ENCODE data around the gene PYM1.
"Not testable (repeated sequence)": the region's sequence is repeated elsewhere in the genome, so short reads cannot be mapped to it uniquely, and the experiment has no call there.

PYM1 gene

DNA sequence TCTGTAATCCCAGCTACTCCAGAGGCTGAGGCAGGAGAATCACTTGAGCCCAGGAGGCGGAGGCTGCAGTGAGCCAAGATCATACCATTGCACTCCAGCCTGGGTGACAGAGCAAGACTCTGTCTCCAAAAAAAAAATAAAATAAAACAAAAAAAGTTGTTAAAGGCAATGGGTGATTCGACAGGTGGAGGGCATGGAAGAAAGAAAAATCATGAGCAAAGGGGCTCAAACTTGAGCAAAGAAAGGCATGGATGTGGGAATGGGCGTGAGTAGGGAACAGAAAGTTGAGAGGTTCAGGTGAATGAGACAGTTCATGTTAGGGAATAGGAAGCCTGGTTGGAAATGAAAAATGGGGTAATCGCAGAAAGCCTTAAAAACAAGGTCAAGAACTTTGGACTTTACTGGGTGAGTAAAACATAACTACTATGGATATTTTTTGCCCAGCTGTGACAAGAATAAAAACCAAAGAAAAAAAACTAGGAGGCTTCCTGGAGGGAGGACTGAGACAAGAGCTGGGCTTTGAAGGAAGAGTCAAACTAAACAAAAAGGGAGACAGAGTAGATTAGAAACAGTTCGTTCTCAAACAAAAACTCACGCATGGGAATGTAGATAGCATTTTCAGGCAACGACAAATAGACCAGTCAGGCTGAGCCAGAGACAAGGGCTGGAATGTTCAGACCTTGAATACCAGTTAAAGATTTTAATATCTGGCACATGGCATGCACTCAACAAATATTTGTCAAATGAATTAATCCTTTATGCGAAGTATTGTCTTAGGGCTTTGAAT, 18.8 kb downstream of the PYM1 start:
- DNase-seq = no peak

DNA sequence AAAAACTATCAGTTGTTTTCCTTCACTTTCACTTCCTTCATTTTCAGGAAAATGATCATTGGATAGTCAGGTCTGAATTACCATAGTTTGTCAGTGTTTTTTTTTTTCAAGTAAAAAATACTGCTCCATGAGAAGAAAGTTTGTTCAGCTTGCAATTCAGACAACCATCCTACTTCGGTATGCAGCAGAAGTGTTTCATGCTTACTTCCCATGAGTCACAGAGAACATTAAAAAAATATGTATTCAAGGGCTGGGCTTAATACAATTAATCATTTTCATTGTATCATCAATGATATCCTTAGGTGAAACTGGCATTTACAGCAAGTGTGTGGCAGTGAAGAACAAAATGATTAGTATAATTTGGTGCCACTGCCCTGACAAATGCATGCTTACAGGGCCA, 21.6 kb downstream of the PYM1 start:
- no peak for DNase-seq

DNA sequence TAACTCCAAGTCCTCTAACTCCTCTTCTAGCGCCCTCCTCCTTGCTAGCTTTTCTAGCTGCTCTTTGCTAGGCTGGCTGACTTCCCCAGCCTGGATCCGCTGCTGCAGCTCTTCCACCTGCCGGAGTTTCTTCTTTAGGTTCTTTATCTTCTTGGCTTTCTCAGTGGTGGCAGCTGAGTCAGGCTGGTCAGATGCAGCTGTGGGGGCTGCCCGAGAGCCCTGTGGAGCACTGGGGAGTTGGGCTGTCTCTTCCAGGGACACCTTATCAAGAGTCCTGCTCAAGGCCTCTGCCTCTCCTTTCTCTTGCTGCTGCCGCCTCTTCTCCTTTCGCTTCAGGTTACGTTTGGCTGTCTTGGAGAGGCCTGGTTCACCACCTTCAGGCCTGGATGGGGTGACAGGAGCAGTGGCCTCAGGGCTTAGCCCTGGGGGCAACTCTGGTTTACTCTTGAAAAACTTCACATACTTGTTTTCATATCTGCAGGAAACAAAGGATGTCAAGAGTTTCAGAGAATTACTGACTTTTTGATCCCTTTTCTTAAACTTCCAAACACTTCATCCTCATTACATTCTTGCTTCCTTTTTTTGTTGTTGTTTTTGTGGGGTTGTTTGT, 25.7 kb downstream of the PYM1 start:
- no peak for DNase-seq

DNA sequence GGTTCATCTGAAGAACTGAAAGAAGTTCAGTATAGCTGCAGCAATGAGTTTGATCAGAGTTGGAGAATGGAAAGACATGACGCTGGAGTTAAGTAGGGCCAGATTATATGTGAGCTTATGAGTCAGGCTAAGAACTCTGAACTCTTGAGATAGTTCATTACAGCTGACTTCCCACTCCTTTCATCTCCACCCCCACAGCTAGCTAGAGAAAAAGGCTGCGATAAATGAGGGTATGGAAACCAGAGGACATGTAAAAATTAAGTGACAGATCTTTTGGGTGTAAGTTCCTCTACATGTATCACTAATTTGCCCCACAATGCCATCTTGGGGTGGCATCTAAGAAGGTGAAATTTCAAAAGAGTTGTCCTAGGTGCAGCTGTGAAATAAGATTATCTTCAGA, 28.6 kb downstream of the PYM1 start:
- no peak for DNase-seq

DNA sequence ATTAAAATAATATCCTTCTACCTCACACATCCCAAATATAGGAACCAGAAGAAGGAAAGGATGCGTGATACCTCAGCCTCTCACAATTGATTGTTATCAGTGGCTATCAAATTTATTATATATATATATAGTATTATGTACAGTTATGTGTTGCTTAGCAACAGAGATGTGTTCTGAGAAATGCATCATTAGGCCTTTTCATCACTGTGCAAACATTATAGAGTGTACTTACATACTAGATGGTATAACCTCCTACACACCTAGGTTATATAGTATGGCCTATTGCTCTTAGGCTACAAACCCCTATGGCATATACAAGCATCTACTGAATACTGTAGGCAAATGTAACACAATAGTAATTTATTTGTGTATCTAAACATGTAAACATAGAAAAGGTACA, 34.0 kb downstream of the PYM1 start:
- no peak for DNase-seq

DNA sequence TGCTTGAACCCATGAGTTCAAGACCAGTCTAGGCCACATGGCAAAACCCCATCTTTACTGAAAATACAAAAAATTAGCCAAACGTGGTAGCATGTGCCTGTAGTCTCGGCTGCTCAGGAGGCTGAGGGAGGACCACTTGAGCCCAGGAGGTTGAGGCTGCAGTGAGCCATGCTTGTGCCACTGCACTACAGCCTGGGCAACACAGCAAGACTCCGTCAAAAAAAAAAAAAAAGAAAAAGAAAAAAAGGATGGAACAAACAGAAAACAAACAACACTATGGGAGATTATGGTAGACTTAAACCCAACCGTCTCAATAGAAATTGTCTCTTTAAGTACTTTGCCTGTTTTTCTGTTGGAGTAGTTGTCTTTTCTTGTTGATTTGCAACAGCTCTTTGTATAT, 36.4 kb downstream of the PYM1 start:
- no peak for DNase-seq

DNA sequence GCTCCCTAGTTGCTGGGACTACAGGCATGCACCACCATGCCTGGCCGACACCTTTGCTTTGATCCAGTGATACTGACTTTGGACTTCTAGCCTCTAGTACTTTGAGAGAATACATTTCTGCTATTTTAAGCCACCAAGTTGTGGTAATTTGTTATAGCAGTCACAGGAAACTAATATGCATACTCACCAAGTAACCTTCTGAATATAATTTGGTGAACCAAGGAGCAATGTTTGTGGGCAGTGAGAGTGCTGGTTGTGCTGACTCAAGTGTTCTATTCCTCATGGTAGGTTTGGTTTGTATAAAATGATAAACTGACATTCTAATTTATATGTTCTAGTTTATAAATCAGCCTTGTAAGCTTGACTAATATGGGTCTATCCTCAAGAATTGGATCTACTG, 42.6 kb downstream of the PYM1 start:
- no peak for DNase-seq

DNA sequence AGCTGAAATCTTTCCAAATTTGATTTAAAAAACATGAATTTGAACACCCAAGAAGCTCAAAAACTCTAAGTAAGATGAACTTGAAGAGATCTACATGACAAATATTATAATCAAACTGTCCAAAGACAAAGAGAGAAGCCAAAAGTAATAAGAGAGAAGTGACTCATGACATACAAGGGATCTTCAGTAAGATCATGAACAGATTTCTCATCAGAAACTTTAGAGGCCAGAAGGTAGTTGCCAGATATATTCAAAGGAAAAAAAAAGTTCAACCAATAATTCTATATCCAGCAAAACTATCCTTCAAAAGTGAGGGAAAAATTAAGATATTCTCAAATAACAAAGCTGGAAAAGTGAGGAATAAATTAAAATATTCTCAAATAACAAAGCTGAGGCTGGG, 49.9 kb downstream of the PYM1 start:
- DNase-seq = no peak

DNA sequence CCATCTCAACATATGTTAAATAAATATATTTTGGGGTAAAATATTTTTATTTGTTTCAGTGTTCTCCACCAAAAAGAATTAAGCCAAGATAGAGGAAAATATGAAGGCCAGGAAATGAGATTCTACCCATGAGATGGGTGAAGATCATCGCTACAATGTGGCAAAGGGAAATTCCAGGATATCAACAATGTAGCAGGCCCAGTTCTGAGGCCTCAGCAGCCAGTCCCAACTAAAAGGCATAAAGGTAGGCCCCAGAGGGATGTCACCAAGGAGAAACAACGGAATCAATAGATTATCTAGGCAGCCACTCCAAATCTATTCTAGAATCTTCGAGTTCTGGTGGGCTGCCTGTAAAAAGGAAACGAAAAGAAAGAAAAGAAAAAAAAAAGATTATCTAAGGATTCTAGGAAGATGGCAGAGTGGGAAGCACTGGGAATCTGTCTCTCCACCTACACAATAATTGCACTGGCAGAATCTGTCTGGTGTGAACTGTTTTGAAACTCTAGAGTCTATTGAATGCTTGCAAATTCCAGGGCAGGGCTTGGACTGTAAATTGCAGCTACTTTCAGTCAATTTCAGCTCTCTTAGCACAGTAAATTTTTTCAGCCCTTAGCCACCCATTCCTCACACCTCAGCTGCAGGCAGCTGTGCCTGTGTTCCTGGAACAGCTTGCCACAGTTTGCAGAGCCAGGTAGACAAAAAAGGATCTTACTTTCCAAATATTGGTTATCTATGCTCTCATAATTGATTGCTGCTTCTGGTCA, 51.8 kb downstream of the PYM1 start:
- DNase-seq = no peak

DNA sequence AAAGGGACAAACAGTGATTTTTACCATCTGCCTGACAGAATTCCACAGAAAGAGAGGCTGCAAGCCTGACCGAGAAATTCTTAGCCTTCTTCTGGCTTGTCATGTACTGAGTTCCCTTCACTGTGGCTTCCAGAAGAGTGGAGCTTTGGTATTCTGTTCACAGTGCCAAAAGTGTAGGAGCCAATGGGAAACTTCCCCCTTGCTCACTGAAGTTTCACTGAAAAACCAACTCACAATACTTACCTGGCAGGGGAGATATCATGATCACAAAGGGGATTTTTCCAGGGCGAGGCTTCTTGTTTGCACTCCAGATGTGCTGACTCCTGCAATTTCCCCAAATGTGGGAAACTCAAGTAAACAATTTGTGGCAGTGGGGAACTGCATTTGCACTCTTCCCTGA, 53.3 kb downstream of the PYM1 start:
- no peak for DNase-seq

DNA sequence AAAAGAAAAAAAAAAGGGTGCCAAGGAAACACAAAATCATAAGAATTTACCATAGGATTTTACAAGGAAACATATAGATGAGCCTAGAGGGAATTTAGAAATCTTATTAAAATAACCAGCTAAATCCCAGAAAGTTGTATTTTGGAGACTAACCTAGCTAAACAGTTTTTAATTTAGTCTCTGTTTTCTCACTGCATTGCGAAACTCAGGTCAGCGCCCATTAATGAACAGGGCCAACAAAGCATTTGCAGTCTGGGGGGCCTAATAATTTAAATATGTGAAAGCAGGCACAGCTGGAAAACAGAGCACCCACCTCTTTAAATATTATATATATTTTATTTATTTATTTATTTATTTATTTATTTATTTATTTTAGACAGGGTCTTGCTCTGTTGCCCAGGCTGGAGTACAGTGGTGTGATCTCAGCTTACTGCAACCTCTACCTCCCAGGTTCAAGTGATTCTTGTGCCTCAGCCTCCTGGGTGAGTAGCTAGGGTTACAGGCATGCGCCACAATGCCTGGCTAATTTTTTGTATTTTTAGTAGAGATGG, 61.2 kb downstream of the PYM1 start:
- not testable (repeated sequence) for DNase-seq

DNA sequence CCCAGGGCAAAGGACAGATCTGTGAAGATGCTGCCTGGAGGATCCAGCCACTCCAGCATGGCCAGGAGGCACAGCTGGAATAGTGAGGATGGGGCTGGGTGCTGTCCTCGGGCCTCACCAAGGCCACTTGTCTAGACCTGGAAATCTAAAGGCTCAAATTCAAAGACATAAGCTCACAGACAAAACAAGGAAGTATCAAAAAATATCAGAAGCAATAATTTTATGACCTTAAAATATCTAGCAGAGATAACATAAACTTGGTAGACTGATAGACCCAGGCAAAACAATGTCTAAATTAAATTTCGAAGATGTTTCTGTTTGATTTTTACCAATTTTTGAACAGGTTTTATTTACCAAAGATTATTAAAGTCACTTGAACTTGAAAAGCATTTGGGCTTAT, 62.4 kb downstream of the PYM1 start:
- DNase-seq = no peak

DNA sequence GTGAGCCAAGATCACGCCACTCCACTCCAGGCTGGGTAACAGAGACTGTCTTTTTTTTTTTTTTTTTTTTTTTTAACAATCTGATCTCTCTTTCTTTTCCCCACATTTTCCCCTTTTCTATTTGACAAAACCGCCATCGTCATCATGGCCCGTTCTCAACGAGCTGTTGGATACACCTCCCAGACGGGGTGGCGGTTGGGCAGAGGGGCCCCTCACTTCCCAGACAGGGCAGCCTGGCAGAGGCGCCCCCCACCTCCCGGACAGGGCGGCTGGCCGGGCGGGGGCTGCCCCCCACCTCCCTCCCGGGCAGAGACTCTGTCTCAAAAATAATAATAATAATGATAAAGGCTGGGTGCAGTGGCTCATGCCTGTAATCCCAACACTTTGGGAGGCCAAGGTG, 64.8 kb downstream of the PYM1 start:
- not testable (repeated sequence) for DNase-seq

DNA sequence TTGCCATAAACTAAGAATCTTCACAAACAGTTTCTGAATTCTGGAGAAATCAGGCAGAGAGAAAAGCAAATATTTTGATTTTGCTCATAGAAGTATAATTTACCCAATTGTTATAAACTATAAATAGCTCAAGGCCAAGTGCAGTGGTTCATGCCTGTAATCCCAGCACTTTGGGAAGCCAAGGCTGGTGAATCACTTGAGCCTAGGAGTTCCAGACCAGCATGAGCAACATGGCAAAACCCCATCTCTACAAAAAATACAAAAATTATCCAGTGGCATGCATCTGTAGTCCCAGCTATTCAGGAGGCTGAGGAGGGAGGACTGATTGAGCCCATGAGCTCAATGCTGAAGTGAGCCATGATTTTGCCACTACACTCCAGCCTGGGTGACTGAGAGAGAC, 65.4 kb downstream of the PYM1 start:
- no peak for DNase-seq

DNA sequence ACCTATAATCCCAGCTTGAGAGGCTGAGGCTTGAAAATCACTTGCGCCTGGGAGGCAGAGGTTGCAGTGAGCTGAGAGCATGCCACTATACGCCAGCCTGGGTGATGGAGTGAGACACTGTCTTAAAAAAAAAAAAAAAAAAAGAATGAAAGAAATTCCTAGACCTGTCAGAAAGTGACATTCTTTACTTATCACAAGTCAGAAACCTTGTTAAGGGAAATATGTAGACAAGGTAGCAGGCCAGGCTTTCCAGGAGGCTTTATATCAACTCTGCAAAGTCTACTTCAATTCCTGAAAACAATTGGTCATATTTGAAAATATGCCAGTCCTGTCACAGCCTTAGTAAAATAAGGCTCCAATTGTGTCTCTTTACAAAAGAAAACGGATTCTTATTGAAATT, 65.8 kb downstream of the PYM1 start:
- DNase-seq = no peak

DNA sequence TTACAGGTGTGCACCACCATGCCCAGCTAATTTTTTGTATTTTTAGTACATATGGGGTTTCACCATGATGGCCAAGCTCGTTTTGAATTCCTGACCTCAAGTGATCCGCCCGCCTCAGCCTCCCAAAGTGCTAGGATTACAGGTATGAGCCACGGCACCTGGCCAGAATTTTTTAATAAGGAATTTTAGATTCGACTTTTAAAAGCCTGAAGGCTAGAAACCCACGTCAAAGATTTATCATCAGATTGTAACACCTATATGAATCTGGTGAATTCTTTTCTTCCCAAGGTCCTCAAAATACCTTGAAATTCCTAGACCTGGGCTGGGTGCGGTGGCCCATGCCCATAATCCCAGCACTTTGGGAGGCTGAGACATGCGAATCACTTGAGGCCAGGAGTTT, 66.3 kb downstream of the PYM1 start:
- no peak for DNase-seq

DNA sequence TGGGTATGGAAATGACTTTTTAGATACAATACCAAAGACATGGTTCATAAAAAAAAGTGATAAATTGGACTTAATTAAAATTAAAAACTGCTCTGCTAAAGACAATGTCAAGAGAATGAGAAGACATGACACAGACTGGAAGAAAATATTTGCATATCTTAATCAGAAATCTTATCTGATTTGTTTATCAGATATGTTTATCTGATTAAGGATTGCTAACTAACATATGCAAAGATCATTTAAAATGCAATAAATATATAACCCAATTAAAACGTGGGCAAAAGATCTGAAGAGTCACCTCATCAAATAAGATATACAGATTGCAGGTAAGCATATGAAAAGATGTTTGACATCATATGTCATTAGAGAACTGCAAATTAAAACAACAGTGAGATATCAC, 75.0 kb downstream of the PYM1 start:
- no peak for DNase-seq
